ENCODE data around the gene NKAIN4. TPM values are rescaled to one million over a fixed set of nuclear protein-coding genes. Genes with fewer than 3 reads are reported as not detected.

The NKAIN4 gene
- total RNA-seq, 1 donor from 2014 or later: 1.1 TPM

- DNase-seq (ENCODE audit: low read depth): no peak
- no peak for FAIRE-seq
- Histone ChIP-seq H3K4me3 (ENCODE audit: low read depth, low read length) (no peak overlapping the region), H3K36me3 (ENCODE audit: control insufficient read depth, insufficient read depth, low read length) (peaks cover under 1% of the 10 kb centered on the region), H3K27me3 (ENCODE audit: control insufficient read depth, insufficient read depth, low read length) (no peaks in the 10 kb centered on the region)
- no peak for TF ChIP-seq CTCF (IDR thresholded peaks at IDR 0.05; ENCODE audit: insufficient read depth, low read length, severe bottlenecking)
Observed at GRCh38 chr20:63194797-63195173, 59.5 kb downstream of the NKAIN4 start.

GRCh38 chr20:63194007-63194796 lies 60.1 kb downstream of the NKAIN4 start:
- no peaks in the 10 kb centered on the region for H3K27me3 ChIP-seq (ENCODE audit: control insufficient read depth, insufficient read depth, low read length)
- no peak for FAIRE-seq
- H3K36me3 ChIP-seq (ENCODE audit: control insufficient read depth, insufficient read depth, low read length): no peaks in the 10 kb centered on the region
- TF ChIP-seq CTCF (IDR thresholded peaks at IDR 0.05; ENCODE audit: insufficient read depth, low read length, severe bottlenecking): no peak
- DNase-seq (ENCODE audit: low read depth): no peak
- H3K4me3 ChIP-seq (ENCODE audit: low read depth, low read length): no peak overlapping the region

- no peak for TF ChIP-seq CTCF (IDR thresholded peaks at IDR 0.05; ENCODE audit: insufficient read depth, low read length, severe bottlenecking)
- H3K36me3 ChIP-seq (ENCODE audit: control insufficient read depth, insufficient read depth, low read length): no peaks in the 10 kb centered on the region
- no peak overlapping the region for H3K4me3 ChIP-seq (ENCODE audit: low read depth, low read length)
- FAIRE-seq: no peak
- no peaks in the 10 kb centered on the region for H3K27me3 ChIP-seq (ENCODE audit: control insufficient read depth, insufficient read depth, low read length)
- DNase-seq (ENCODE audit: low read depth): no peak
Observed at GRCh38 chr20:63192721-63193120, 61.5 kb downstream of the NKAIN4 start.

GRCh38 chr20:63191400-63191799 lies 62.9 kb downstream of the NKAIN4 start:
- H3K36me3 ChIP-seq (ENCODE audit: control insufficient read depth, insufficient read depth, low read length): no peaks in the 10 kb centered on the region
- H3K27me3 ChIP-seq (ENCODE audit: control insufficient read depth, insufficient read depth, low read length): no peaks in the 10 kb centered on the region
- peak; percentile 91 for DNase-seq (ENCODE audit: low read depth)
- TF ChIP-seq CTCF (IDR thresholded peaks at IDR 0.05; ENCODE audit: insufficient read depth, low read length, severe bottlenecking): no peak
- FAIRE-seq: peak; percentile 81
- H3K4me3 ChIP-seq (ENCODE audit: low read depth, low read length): no peak overlapping the region

GRCh38 chr20:63190828-63191227 lies 63.4 kb downstream of the NKAIN4 start:
- no peaks in the 10 kb centered on the region for H3K36me3 ChIP-seq (ENCODE audit: control insufficient read depth, insufficient read depth, low read length)
- H3K27me3 ChIP-seq (ENCODE audit: control insufficient read depth, insufficient read depth, low read length): no peaks in the 10 kb centered on the region
- no peak overlapping the region for H3K4me3 ChIP-seq (ENCODE audit: low read depth, low read length)
- no peak for TF ChIP-seq CTCF (IDR thresholded peaks at IDR 0.05; ENCODE audit: insufficient read depth, low read length, severe bottlenecking)
- DNase-seq (ENCODE audit: low read depth) (no peak), FAIRE-seq (no peak)

Other genes with a start within 250 kb of the NKAIN4 start
- gene BHLHE23, start 247.5 kb downstream of the NKAIN4 start, total RNA-seq: not detected in 2 replicates
- 24.6 and 27.1 TPM in 2 replicates for gene YTHDF1, start 38.3 kb downstream of the NKAIN4 start, total RNA-seq
- gene BIRC7, start 18.6 kb downstream of the NKAIN4 start, total RNA-seq: not detected in 2 replicates
- 48.8 and 49.2 TPM in 2 replicates for gene ARFGAP1, start 18.4 kb upstream of the NKAIN4 start, total RNA-seq
- gene COL20A1, start 38.7 kb upstream of the NKAIN4 start, total RNA-seq: not detected in 2 replicates
- gene CHRNA4, start 106.9 kb upstream of the NKAIN4 start, total RNA-seq: not detected in 2 replicates
- not detected in 2 replicates for gene KCNQ2, start 218.2 kb upstream of the NKAIN4 start, total RNA-seq
- gene EEF1A2, start 244.6 kb upstream of the NKAIN4 start, total RNA-seq: 1.1 and 1.9 TPM in 2 replicates

Data from bronchial epithelial cell (primary cell).